Mucosa of descending colon (tissue), 3 donors: ENCODE measurements around the gene ADAP1. TPM values are rescaled to one million over a fixed set of nuclear protein-coding genes. Genes with fewer than 3 reads are reported as not detected.

ENCODE experiments used
- ATAC-seq: fragments of 200-7000 bp; cut with Tn5 transposase; one replicate; pipeline ENCODE4 v1.9.1; 2020; ENCODE audit warnings: mild to moderate bottlenecking, moderate library complexity
- DNase-seq, 3 donors: peaks; one replicate each; pipeline ENCODE4 v3.0.0-alpha.2; 2020
- H3K36me3 ChIP-seq: fragments of 200-600 bp; one replicate; pipeline ENCODE4 v1.8.0; 2021; ENCODE audit warnings: low read depth, mild to moderate bottlenecking
- H3K4me1 ChIP-seq: fragments of 200-600 bp; one replicate; pipeline ENCODE4 v1.8.0; 2021; ENCODE audit warnings: low read depth, mild to moderate bottlenecking
- H3K4me3 ChIP-seq: fragments of 200-600 bp; one replicate; pipeline ENCODE4 v1.8.0; 2021; ENCODE audit warnings: mild to moderate bottlenecking
- H3K9me3 ChIP-seq: fragments of 200-600 bp; one replicate; pipeline ENCODE4 v1.8.0; 2021; ENCODE audit warnings: mild to moderate bottlenecking
- intact Hi-C, 2 donors: fragments of 100-400 bp; cut with DNase I in 1 of 2; cut with micrococcal nuclease in 1 of 2; formaldehyde crosslinking; loops; one replicate each; pipeline versions ENCODE4 v1.11.0 to v1.11.1; 2022; cut with DNase I, micrococcal nuclease
- total RNA-seq, 3 donors: library from RNA; stranded (reverse); fragmentation: NEBNext Ultra II Directional in 2 of 3; extraction: Animal tissue kit (Norgen Biotek cat#: 25700) in 2 of 3; gene quantifications; one replicate each; pipeline versions ENCODE4 v1.2.1 to v1.2.4, GENCODE V29; 2021 to 2023
- TF ChIP-seq, protein P1 (sequence below): fragments of 200-600 bp; IDR thresholded peaks from one replicate; pipeline ENCODE4 v1.8.0; 2022; ENCODE audit warnings: antibody characterized with exemption, mild to moderate bottlenecking
- donor health status: DM: no; HTN: no; CAD: no; lungs with moderate emphysema.
- donor health status: DM: no; HTN: no; CAD: no.
- donor health status: DM: no; HTN: yes; CAD: no.

The ADAP1 gene
- total RNA-seq, 3 donors from 2014 or later, result 80.7 to 153 (median 98.8) TPM

DNA sequence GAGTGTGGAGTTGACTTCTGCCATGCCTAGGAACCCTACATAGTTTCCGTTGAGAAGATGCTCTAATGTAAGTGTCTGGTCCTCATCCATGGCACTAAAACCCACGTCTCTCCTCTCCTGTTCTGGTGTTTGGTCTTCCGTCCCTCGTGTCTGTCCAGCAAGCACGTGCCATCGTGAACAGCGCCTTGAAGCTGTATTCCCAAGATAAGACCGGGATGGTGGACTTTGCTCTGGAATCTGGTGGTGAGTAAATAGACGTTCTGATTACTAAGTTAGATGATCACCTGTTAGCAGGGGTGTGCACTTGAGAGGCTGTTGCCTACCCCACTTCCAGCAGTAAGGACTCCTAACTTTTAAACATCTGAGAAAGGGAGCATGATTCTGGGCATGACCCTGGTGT lies 93.3 kb downstream of the ADAP1 start:
- intact Hi-C loops, result loop anchor here in 1 of 2 donors (10.0 kb wide), 1 partner anchor 76 kb away; no protein-coding TSS in a partner anchor
- DNase-seq (peak in 1 of 3 donors; percentile 75), ATAC-seq (peak; percentile 92)
- no peaks in the 10 kb centered on the region for H3K9me3 ChIP-seq
- H3K4me1 ChIP-seq, result peaks cover 11% of the 10 kb centered on the region
- TF ChIP-seq, protein P1, sequence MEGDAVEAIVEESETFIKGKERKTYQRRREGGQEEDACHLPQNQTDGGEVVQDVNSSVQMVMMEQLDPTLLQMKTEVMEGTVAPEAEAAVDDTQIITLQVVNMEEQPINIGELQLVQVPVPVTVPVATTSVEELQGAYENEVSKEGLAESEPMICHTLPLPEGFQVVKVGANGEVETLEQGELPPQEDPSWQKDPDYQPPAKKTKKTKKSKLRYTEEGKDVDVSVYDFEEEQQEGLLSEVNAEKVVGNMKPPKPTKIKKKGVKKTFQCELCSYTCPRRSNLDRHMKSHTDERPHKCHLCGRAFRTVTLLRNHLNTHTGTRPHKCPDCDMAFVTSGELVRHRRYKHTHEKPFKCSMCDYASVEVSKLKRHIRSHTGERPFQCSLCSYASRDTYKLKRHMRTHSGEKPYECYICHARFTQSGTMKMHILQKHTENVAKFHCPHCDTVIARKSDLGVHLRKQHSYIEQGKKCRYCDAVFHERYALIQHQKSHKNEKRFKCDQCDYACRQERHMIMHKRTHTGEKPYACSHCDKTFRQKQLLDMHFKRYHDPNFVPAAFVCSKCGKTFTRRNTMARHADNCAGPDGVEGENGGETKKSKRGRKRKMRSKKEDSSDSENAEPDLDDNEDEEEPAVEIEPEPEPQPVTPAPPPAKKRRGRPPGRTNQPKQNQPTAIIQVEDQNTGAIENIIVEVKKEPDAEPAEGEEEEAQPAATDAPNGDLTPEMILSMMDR, result no peak
- peaks cover 9% of the 10 kb centered on the region for H3K36me3 ChIP-seq
- no peak overlapping the region for H3K4me3 ChIP-seq

DNA sequence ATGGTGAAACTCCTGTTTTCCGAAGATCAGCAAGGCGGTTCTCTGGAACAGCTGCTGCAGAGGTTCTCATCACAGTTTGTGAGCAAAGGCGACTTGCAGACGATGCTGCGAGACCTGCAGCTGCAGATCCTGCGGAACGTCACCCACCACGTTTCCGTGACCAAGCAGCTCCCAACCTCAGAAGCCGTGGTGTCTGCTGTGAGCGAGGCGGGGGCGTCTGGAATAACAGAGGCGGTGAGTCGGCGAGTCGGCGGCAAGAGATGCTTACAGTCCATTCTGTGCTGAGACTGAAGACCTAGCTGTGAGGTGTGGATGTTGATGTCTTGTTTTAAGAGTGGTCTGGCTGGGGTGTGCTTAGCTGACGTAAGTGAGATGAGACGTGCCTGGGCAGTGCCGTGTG lies 94.3 kb downstream of the ADAP1 start:
- peaks cover 11% of the 10 kb centered on the region for H3K4me1 ChIP-seq
- intact Hi-C loops, result loop anchor here in 1 of 2 donors (10.0 kb wide), 1 partner anchor 75 kb away; no protein-coding TSS in a partner anchor

DNA sequence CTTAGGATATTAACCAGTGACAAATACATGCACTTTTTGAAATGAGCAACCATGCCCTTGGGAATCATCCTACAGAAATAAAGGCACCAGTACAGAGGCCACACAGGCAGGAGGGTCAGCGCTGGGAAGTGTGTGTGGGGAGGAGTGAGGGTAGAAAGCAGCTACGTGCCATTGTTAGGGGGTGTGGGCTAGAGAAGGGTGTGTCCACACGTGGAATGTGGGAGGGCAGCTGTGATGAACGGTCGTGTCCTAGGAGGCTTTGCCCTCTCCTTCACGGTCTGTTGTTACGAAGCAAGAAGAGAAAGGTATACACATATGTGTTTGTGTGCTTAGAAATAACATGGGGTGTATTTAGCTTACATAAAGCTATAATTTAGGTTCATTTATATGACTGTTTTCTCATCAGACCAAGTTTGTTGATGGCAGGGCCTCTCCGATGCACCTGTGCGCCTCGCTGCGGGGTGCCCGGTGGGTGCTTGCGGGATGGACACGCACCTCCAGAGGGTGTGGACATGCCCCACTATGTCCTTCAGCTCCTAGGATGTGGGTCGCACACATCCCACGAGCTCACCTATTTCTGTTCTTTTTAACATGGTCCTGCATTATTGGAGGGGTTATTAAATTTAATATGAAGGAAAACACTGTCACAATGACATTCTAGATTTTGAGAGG lies 95.0 kb downstream of the ADAP1 start:
- H3K4me1 ChIP-seq, result peaks cover 11% of the 10 kb centered on the region
- TF ChIP-seq, protein P1, result no peak
- intact Hi-C loops, result loop anchor here in 1 of 2 donors (10.0 kb wide), 1 partner anchor 75 kb away; no protein-coding TSS in a partner anchor
- ATAC-seq (no peak), DNase-seq (no peak)
- H3K36me3 ChIP-seq, result peaks cover 11% of the 10 kb centered on the region
- no peak overlapping the region for H3K4me3 ChIP-seq
- no peaks in the 10 kb centered on the region for H3K9me3 ChIP-seq

More for the DNA sequence above, 94.3 kb downstream of the ADAP1 start:
- DNase-seq, result no peak
- H3K4me3 ChIP-seq, result no peak overlapping the region
- no peaks in the 10 kb centered on the region for H3K9me3 ChIP-seq
- peaks cover 9% of the 10 kb centered on the region for H3K36me3 ChIP-seq
- no peak for ATAC-seq
- TF ChIP-seq, protein P1, result no peak

DNA sequence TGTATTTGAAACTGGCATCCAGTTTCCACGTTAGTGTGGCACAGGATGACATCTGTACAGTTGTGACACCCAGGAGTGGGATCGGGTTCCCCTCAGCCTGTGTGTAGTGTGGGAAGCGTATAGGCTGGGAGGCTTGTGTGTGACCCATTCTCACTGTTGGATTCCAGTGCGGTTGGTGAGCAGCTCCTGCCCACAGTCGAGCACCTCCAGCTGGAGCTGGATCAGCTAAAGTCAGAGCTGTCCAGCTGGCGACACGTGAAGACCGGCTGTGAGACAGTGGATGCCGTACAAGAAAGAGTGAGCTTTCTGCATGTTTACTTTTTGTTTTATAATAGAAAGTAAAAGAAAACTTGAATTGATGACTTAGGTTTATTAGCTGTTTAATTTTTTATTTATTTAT lies 96.8 kb downstream of the ADAP1 start:
- intact Hi-C loops, result no loop called here
- ATAC-seq, result no peak
- H3K36me3 ChIP-seq, result peaks cover 21% of the 10 kb centered on the region

DNA sequence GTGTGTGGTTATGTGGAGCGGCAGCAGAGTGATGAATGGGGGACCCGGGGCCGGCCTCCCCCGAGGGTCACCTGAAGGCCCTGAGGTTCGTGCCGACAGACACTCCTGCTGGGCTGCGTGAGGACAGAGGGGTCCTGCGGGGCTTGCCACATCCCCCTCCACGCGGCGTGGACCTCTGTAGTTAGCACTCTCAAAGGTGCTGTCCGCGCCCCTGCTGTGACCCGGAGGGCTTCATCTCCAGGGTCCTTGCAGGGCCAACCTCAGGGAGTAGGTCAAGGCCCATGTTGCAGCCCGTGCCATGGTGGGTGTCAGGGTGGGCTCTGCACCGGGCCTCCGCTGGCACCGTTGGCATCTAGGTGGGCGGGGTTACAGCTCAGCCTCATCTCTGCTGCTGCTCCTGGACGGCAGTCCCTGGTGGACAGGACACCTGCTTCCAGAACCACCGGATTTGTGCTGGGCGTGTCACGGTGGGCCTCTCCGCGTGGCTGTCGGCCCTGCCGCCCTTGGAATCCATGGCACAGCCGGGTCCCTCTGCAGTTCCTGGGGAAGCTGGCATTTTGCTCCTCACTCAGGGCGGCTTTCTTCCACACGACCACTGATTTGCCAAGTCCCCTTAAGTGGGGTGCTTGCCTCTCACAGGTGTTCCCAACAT lies 97.9 kb downstream of the ADAP1 start:
- no peak overlapping the region for H3K4me3 ChIP-seq
- intact Hi-C loops, result no loop called here
- H3K4me1 ChIP-seq, result peaks cover 8% of the 10 kb centered on the region
- H3K36me3 ChIP-seq, result peaks cover 18% of the 10 kb centered on the region
- DNase-seq (peak in 1 of 3 donors; percentile 44), ATAC-seq (no peak)
- TF ChIP-seq, protein P1, result no peak
- H3K9me3 ChIP-seq, result no peaks in the 10 kb centered on the region

More for the DNA sequence above, 96.8 kb downstream of the ADAP1 start:
- H3K4me3 ChIP-seq, result no peak overlapping the region
- H3K4me1 ChIP-seq, result peaks cover 11% of the 10 kb centered on the region
- TF ChIP-seq, protein P1, result no peak
- DNase-seq, result no peak
- H3K9me3 ChIP-seq, result no peaks in the 10 kb centered on the region
